NCI-H187 treated with DMSO at 0.1 percent for 48 hours (cell line): ENCODE data around the gene NR2C1.
"Not testable (repeated sequence)": the region's sequence is repeated elsewhere in the genome, so short reads cannot be mapped to it uniquely, and the experiment has no call there.

ENCODE experiments used
- DNase-seq: peaks from one replicate; lab custom pipeline; 2025; lab: John Stamatoyannopoulos, UW

Gene NR2C1

DNA sequence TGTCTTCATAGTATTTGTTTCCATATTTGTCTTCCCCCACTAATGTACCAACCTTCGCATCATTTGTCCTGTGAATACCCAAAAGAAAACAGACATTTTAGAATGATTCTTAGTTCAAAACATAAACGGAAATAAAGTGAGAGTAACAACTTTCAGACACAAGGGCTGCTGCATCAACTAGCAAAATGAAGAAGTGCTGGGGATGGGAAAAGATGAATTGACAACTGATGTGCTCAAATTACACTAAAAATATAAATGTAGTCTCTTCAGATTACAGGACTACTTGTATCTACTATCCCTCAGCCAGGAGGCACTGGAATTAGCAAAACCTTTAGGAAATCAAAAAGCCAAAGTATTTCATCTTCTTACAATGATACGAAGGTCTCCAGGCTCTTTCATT is 70.7 kb downstream of the NR2C1 start:
- no peak for DNase-seq

DNA sequence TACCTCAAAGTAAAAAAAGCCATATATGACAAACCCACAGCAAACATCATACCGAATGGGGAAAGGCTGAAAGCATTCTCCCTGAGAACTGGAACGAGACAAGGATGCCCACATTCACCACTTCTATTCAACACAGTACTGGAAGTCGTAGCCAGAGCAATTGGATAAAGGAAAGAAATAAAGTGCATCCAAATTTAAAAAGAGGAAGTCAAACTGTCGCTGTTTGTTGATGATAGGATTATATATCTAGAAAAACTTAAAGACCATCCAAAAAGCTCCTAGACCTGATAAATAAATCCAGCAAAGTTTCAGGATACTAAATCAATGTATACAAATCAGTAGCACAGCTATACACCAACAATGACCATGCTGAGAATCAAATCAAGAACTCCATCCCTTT is 75.1 kb downstream of the NR2C1 start:
- no peak for DNase-seq

DNA sequence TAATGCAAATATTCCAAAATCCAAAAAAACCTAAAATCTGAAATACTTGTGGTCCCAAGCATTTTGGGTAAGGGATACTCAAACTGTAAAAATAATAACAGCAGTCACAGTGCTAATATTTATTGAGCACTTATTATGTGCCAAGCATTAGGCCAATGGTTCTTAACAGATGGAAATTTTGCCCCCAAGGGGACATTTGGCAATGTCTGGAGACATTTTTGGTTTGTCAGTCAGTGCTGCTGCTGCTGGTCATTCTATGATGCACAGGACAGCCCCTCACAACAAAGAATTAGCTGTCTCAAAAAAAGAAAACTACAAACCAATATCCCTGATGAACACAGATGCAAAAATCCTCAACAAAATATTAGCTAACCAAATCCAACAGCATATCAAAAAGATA is 75.7 kb downstream of the NR2C1 start:
- DNase-seq, result no peak

DNA sequence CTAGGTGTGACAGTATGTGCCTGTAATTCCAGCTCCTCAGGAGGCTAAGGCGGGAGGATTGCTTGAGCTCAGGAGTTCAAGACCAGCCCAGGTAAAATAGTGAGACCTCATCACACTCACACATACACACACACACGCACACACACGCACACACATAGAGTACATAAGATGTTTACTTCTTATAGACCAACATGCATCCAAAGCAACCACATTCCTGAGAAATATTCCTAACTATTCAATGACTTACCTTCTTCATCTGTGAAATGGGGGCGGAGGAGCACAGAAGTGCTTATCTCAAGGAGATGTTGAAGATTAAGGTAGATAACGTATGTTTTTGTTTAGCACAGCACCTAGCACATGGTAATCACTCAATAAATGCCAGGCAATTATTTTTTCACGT is 76.4 kb downstream of the NR2C1 start:
- DNase-seq, result no peak

DNA sequence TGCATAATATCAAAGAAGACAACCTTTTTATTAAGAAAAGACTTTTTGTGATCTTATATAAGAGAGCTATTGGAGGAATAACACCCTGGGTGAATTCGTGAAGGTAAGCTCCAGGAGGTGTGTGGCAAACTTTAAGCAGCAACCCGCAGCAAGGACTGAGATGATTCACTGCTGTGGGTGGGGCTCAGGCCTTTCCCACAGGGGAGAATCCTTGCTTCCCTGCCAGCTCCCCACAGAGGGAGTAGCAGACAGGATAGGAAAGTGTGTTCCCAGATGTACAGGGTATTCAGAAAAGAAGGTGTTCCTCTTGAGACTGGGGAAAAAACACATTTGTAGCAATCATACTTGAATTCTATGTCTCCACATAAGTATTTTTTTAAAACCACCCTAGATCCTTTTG is 79.1 kb downstream of the NR2C1 start:
- DNase-seq, result no peak

DNA sequence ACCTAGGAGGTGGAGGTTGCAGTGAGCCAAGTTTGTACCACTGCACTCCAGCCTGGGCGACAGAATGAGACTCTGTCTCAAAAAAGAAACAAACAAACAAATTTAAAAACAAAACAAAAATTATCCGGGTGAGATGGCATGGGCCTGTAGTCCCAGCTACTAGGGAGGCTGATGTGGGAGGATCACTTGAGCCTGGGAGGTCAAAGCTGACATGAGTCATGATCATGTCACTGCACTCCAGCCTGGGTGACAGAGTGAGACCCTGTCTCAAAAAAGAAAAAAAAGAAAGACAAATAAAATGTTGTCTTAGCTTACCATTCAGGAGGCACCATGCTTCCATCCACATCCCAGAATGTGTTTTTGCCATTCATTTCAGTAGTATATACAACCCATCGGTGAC is 79.6 kb downstream of the NR2C1 start:
- not testable (repeated sequence) for DNase-seq

DNA sequence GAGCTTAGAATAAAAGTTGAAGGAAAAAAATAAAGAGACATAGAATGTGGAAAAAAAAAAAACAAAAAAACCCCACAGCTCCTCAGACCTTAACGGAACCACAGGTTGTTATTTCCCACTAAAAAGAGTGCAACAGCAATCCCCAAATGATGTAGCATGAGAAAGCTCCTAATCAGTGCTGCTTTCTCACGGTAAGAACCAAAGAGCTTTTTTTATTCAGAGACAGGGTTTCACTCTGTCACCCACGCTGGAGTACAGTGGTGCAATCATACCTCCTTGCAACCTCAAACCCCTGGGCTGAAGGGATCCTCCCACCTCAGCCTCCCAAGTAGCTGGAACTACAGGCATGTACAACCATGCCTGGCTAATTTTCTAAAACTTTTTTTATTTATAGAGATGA is 83.2 kb downstream of the NR2C1 start:
- no peak for DNase-seq

DNA sequence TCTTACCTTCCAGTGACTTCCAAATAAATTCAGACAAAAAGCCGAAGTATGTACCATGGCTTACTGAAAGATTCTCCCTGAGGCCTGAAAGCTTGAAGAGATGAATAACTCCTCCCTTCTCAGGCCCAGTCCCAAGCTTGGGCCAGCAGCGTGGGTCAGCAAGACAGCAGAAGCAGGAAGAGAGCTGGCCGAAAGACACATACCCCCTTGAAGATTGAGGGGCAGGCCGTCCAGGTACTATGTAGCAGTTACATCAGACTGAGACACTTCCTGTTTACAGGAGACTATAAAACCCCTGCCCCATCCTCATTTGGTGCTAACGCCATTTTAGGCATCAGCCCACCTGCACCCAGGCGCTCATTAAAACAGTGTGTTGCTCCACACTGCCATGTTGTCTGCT is 84.9 kb downstream of the NR2C1 start:
- no peak for DNase-seq

DNA sequence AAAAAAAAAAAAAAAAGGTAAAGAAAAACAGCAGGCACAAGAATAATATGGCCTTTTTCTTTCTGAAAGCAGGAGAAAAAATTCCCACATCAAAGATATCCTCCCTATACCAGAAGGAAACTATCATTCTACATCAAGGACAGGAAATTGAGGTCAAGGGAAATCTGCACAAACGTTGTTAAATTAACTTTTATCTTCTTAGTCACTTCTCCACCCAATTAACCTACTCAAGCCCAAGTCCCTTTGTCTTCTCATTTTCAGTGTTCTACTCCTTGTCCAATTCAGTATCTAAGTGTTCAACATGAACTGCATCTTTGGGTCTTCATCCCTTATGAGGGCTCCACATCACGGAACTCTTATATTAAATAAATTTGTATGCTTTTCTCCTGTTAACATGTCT is 85.6 kb downstream of the NR2C1 start:
- DNase-seq, result no peak

DNA sequence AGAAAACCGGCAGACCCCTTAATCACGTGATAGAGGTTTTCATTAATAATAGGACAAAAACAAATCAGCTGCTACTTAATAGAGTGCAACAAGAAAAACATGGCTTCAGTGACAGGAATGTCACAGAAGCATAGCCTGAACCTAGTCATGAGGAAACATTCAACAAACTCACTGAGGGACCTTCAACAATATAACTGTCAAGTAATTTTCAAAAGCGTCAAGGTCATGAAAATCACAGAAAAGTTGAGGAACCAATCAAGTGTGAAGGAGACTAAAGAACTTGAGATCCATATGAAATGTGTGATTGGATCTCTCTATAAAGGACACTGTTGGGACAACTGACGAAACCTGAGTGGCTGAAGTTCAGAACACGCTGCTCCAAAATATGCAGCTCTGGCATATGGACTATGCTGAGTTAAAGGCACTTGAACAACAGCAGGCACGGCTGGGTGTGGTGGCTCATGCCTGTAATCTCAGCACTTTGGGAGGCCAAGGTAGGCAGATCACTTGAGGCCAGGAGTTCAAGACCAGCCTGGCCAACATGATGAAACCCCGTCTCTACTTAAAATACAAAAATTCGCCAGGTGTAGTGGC is 86.2 kb downstream of the NR2C1 start:
- DNase-seq, result no peak

DNA sequence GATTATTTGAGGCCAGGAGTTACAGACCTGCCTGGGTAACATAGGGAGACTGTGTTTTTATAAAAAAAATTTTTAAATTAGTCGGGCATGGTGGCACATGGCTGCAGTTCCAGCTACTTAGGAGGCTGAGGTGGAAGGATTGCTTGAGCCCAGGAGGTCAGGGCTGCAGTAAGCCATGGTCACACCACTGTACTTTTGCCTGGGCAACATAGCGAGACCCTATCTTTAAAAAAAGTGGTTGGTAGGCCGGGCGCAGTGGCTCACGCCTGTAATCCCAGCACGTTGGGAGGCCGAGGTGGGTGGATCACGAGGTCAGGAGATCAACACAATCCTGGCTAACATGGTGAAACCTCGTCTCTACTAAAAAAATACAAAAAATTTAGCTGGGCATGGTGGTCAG is 88.3 kb downstream of the NR2C1 start:
- DNase-seq, result not testable (repeated sequence)

DNA sequence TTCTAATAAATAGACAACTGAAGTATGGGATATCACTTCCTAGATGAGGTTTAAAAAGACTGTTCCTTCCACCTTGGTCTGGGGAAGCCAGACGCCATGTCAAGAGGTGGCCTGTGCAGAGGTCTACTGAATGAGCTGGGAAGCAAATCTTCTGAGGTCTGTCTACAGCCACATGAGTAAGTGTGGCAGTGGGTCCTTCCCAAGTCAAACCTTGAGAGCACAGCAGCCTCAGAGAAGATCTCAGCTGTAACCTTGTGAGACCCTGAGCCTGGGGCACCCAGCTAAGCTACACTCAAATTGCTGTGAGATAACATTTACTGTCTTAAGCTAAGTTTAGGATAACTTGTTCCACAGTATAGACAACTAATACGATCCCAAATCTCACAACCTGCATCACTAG is 90.1 kb downstream of the NR2C1 start:
- DNase-seq, result no peak

DNA sequence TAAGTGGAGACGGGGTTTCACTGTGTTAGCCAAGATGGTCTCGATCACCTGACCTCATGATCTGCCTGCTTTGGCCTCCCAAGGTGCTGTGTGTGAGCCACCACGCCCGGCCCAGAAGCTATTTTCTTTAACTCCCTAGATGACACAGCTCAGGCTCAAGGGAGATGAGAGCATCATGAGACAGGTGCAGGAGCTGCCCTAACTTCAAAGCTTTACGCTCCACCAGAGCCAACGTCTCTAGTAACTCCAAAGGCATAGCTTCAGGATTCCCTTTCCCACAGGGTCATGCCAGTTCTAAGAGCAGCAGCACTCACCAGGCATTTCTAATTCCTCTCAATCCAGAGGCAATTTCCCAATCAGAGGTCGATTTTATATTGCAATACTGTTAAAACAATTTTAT is 91.0 kb downstream of the NR2C1 start:
- DNase-seq, result no peak

DNA sequence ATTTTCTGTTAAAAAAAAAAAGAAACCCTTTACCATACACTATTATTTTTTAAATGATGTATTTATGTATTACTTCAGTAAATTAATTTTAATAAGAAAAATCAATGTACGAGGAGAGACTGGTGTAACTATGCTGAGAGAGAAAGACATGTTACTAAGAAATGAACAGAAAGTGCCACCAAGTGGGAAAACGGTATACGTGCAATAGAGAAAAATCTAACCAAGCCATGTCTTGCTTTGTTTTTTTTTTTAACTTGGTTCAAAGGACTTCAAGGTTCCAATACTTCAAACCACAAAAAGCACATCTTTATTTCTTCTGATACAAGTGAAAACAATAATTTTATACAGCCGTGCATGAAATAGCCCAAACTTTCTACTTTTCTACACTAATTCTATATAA is 92.8 kb downstream of the NR2C1 start:
- no peak for DNase-seq

DNA sequence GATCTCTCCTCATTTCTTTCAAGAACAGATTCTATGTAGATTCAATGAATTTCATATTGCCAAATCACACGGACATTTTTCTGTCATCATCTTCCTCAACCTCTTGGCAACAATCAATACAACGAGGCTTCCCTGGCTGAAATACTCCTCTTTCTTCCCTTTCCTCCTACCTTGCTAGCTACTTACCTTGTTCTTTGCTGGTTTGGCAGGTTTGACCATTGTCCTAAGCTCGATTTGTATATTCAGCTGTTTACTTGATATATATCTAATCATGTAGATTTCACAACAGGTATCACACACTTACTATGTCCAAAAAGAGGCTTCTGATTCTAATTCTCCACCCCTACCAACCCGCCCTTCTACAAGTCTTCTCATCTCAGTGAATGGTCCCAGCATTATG is 93.5 kb downstream of the NR2C1 start:
- DNase-seq, result no peak

DNA sequence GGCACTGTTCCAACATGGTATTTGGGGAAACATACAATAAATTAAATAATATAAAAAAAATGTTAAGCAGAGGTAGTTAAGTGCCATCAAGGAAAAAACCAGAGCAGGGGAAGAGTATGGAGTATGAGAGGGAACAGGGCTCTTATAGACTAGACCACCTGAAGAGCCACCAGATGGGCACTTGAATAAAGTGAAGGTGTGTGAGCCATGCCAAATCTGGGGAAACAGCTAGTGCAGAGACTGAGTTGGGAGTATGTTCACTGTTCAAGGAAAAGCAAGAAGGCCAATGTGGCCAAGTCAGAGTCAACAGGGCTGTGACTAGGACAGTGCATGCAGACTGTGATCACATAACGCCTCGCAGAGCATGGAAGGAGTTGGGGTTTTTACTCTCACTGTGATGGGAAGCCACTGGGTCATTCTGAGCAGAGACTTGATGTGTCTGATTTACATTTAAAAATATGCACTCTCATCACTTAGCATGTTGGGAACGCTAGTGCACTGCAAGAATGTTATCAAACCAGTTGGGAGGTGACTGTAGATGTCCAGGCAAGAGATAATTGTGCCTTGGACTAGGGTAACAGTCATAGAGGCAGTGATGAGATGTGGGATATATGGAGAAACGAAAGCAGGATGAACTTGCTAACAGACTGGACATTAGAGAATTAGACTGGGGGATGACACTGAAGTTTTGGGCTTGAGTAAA is 95.5 kb downstream of the NR2C1 start:
- DNase-seq, result no peak

DNA sequence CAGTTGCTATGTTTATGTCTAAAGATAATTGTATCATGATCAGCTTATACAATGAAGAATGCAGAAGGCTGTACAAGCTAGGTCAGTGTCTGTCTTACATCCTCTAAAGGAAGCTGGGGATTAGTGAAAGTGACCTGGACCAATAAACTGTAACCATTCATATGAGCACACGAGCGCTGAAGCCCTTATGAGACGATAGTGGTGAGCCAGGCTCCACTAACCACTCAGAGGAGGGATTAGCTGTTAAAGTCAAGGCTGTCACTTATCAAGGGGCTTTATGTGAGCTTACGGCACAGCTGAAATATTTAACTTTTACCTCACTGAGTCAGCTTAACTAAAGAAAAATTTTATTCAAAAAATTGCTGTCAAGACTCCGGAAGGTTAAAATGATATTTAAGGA is 100.2 kb downstream of the NR2C1 start:
- no peak for DNase-seq

DNA sequence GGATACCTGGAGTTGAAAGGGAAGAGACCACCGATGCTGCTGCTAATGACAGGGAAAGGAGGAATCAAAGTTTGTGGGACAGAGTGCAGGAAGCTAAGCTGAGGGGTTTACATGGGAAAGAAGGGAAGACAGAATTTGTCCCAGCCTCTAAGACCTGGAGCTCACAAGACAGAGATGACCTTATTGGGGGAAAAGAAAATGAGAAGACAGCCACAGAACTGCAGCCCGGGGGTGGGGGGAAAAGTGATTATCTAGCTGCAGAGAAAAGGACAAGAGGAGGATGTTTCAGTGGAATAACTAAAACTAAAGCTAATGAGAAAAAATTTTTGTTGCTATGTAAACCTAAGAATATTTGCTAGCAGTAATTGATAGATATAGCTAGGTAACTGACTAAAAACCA is 100.6 kb downstream of the NR2C1 start:
- no peak for DNase-seq

DNA sequence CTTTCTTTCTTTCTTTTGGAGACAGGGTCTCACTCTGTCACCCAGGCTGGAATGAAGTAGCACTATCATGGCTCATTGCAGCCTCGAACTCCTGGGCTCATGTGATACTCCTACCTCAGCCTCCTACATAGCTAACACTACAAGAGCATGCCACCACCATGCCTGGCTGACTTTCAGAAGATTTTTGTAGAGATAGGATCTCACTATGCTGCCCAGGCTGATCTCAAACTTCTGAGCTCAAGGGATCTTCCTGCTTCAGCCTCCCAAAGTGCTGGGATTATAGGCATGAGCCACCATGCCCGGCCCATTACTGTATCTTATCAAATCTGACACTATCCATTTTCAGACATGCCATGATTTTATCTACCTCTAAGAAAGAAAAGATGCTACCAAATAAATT is 101.5 kb downstream of the NR2C1 start:
- no peak for DNase-seq

DNA sequence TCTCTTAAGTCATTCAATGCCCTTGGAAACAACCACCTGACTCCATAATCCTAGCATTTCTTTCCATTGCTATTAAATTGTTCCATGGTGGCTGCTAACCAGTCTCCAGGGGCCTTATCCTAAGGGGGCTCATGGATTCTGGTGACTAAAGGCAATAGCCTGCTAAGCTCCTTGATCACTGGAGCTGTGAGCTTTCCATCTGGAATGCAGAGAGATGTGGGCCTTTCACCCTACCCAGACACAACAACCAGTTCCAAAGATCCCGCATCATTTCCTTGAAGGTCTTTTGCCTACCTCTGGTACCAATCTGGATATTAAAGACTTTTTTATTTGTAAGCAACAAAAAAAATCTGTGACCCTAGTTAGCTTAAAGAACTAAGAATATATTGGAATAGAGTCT is 102.9 kb downstream of the NR2C1 start:
- no peak for DNase-seq
